ENCODE data around the gene NSRP1.
"Not testable (repeated sequence)": the region's sequence is repeated elsewhere in the genome, so short reads cannot be mapped to it uniquely, and the experiment has no call there.

The NSRP1 gene, protein sequence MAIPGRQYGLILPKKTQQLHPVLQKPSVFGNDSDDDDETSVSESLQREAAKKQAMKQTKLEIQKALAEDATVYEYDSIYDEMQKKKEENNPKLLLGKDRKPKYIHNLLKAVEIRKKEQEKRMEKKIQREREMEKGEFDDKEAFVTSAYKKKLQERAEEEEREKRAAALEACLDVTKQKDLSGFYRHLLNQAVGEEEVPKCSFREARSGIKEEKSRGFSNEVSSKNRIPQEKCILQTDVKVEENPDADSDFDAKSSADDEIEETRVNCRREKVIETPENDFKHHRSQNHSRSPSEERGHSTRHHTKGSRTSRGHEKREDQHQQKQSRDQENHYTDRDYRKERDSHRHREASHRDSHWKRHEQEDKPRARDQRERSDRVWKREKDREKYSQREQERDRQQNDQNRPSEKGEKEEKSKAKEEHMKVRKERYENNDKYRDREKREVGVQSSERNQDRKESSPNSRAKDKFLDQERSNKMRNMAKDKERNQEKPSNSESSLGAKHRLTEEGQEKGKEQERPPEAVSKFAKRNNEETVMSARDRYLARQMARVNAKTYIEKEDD

DNA sequence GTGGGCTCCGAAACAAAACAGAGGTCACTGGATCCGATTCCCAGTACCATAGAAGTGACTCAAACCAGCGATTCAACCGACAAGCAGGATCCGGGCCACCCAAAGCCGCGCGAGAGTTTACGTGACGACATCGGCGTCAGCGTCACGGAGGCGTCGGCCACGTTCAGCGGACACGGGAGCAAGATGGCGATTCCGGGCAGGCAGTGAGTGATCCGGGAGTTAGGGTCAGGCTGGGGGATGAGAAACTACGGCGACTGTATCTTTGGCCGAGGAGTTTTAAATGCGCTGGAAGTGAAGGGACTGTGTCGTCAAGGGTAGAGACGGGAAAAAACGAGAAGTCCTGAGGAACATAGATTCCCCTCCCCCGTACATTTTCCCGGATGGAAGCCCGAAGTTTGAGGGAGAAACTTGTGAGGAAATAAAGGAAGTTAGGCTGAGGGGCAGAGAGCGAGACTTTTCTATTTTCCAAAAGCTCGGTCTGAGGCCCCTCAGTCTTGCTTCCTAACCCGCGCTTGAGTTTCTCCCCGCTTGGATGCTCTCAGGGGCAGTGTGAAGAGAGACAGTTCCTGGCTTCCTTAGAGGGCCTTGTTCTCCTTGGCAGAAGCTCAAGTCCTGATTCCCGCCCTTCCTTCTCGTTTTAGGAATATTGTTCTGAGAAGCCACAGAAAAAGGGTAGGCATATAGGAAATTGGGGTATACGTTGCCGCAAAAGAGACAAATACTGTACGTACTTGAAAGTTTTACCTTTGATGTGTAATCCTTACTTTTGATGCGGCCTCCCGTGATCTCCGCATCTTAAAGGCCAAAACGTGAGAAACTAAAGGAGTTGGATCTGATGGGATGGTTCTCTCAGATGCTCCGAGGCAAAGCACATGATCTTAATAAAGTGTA is at the start of gene NSRP1:
NSRP1 (plus strand) TSS at position 156 of the 891 bp plus-strand sequence; CDS start at position 184, 28 bp downstream.
- DNase-seq, result peak; percentile 95

DNA sequence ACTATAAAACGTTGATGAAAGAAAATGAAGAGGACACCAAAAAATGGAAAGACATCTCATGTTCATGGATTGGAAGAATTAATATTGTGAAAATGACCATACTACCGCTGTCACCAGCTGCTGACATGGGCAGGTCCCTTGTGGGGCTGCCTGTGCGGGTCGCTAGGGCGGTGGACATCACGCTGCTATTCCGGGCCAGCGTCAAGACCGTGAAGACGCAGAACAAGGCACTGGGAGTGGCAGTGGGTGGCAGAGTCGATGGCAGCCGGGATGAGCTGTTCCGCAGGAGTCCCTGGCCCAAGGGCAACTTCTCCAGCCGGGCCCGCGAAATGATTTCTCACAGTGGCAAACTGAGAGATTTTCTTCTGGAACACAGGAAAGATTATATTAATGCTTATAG is 48.2 kb upstream of the NSRP1 start:
- no peak for DNase-seq

DNA sequence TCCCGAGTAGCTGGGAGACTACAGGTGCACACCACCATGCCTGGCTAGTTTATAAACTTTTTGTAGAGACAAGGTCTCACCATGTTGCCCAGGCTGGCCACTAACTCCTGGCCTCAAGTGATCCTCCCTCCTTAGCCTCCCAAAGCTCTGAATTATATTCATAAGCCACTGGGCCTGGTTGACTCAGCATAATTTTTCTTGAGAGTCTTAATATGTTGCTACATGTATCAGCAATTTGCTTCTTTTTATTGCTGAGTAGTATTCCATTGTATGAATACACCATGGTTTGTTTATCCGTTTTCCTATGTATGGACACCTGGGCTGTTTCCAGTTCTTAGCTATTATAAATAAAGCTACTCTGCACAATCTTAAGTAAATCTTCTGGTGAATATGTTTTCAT is 42.4 kb upstream of the NSRP1 start:
- no peak for DNase-seq

DNA sequence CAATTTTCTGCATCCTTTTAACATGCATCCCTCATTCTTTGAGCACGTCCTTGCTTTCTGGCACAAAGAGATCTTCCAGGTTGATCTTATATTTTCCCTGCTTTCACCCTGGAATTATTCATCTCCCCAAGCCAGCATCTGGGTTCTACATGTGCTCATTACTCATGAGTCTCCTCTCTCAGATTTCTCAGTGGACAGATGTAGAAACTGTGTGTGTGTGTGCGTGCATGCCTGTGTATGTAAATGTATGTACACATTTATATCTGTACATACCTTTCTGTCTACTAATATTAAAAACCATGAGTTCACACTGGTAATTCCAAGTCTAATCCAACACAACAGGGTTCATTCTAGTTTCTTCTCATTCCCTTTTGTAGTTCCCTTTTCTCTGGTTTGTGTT is 41.9 kb upstream of the NSRP1 start:
- no peak for DNase-seq

DNA sequence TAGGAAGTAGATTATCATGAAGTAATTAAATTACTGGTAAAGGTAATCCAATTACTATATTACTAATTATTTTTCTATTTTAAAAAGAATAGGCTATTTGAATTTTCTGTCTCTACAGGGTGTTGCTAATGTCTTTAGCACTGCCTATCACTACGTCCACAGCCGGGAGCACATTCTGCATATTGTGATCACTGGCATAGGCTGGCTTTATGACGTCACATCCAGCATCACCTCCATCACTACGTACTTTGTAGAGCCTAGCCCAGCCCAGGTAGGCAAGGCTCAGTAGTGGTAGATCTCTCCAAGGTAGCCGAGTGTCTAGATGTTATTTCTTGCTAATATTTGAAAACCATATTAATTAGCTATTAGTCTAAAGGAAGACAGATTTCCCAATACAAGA is 33.8 kb upstream of the NSRP1 start:
- DNase-seq, result no peak

DNA sequence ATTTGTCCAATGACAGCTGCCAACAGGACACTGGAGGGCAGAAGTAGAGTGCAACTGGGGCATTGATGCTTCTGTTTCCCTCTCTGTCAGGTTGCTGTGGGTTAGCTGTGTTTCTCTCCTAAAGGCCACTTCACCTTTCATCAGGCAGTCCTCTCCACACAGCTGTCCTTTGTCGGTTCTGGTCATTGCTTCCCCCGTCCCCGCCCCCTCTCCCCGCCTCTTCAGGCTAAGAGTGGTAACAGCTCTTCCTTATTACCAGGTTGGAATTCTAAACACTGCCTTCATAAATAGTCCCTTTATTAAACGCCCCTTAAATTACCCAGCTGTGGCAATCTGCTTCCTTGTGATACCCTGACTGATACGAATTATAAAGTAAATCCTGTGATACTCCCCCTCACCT is 31.8 kb upstream of the NSRP1 start:
- no peak for DNase-seq

DNA sequence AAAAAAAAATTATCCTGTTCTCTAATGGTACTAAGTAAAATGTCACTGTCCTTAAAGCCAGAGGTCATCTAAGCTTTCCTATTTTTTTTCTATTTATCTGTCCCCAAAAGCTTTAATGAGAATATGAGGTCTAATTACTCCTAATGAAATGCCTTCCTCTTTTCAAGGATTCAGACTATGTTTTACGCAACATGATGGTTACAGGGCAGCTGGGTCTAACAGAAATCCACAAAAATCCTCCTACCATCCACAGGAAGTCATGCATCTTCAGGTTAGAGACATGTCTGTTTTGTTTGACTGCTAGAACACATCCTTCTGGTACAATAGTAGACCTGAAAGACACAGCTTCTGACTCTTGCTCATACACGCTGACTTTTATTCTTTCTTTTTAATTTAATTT is 29.7 kb upstream of the NSRP1 start:
- no peak for DNase-seq

DNA sequence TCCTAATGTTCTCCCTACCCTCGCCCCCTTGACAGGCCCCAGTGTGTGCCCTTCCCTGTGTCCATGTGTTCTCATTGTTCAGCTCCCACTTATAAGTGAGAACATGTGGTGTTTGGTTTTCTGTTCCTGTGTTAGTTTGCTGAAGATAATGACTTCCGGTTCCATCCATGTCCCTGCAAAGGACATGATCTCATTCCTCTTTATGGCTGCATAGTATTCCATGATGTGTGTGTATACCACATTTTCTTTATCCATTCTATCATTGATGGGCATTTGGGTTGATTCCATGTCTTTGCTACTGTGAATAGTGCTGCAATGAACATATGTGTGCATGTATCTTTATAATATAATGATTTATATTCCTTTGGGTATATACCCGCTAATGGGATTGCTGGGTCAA is 29.2 kb upstream of the NSRP1 start:
- DNase-seq, result not testable (repeated sequence)

DNA sequence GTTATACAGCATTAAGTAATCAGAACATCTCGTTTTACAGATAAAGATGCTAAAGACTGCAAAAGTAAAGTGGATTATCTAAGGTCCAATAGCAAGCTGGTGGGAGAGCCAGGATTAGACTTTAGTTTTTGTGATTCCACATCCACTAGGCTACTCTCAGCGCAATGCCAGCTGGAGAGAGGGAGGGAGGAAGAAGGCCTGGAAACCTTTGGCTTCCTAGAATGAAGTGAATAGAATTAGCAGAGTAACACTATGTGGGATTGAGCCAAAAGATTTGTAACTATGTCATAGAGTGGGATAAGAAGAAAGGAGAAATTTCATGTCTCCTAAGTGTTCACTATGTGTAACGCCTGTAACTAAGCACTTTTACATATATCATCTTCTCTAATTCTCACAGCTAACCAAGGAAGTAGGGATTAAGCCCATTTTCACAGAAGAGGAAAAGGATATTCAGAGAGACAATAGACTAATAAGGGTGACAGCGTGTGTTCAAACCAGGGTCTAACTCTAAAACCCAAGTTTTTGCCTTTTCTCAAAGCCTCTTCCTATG is 25.4 kb upstream of the NSRP1 start:
- DNase-seq, result no peak

DNA sequence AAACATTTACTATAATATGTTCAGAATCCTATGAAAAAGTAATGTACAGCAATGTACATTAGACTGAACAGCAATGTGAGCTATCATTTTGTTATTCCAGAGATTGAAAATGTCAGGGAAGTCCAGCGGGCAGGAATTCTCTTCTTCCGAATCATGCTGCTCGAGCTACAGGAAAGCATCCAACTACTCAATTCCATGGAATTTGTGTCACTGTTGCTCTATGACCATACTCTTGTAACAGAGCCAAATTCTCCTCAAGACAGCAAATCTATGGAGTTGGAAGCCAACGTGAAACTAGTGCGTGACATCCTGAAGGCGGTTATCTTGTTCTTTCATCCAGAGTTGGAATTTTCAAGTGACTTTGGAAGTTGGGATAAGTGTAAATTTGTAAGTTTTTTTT is 24.8 kb upstream of the NSRP1 start:
- no peak for DNase-seq

DNA sequence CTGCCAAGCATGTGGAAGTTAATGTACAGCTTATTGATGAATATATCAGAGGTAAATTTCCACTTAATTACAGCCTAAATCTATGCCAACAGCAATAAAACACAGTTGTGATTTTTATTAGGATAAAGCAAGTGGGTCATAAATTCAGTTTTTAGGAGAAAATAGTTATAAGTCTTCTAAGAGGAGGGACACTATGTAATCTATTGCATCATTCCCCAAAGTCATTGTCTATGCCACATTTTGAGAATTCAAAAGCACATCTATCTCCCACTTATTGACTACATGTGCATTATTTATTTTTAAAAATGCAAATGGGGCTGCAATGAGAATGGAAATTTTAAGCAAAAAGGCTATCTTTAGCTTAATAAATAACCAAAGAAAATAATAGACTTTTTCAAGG is 23.7 kb upstream of the NSRP1 start:
- DNase-seq, result no peak

DNA sequence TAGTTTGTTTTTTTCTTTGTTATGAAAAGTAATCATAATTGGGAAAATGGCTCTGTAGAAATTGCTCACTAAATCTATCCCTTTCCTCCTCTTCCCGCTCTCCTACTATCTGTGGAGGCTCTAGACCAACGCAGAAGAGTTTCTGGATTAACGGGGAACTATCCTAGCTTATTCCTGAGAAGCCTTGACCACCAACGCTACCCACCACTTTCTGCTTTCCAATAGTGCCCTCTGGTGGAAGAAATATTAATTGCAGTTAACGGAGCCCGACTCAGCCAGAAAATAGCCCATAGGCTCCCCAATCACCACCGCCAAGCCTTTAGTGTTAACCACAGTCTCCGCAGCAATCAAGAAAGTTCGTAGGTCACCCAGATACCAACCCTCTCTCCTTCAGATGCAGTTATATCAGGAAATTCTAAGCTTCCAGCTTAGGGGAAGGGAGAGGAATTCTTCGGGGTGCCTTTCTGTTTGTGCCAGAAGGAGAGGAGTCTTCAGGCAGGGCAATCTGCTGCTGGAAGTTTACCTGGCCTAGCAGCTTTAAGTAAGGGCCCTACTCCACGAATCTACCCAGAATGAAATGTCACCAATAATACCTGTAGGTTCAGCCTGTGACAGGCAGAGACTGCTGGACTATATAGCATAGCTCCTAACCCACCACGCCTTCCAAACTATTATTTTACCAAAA is 23.0 kb upstream of the NSRP1 start:
- peak; percentile 68 for DNase-seq

DNA sequence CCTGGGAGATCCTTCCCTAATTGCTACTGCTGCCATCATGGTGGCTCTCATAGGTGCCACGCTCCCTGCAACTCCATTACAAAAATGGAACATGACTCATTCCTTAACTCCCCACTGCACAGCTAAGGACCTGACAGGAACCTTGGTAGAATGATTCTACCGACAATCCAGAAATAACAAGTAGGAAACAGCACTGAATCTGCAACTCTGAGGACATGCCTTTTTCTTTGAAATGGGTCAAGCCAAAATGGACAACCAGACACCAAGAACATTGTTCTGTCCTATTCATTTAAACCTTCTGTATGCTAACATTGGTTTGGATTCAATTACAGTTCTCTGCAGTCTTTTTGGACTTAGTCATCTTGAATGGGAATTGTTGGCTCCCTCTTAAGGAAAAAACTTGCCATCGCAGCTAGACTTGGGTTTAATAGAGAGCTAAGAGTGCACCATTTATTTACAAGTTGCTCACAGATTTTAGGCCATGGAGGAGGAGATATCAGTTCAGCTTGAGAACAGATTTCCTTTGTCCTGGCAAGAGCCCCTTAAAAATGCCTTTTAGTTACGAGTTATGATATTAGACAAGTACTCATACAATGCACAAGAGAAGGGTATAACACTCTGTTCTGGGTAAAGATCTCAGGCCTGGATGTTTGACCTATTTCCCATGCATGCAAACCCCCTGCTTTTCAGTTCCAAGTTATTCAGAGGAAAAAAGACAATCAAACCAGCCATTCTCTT is 20.9 kb upstream of the NSRP1 start:
- no peak for DNase-seq

DNA sequence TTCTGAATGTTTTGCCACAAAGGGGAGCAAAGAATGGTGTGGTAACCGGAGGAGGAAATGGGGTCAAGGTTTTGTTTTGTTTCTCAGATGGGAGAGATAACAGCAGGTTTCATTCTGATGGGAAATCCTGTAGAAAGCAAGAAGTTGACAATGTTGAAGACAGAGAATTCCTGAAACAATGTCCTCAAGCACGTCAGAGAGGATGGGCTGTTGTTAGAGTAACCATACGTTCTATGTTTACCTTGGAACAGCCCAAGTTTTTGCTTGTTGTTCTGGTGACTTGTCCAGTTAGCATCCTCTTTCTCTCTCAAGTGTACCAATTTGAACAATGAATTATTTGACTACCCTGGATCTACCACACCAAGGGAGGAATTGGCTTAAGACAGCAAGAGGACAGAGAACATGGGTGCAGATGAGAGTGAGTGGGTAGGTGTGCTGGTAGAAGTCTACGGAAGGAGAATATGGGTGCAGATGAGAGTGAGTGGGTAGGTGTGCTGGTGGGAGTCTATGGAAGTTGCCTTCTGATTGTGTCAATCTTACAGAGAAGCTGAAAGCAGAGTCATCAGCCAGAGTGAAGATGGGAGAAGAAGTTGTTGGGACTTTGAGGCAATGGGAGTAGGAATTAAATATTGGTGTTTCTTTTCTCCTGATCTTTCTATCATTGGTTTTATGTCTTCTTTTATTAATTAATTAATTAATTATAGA is 14.8 kb upstream of the NSRP1 start:
- no peak for DNase-seq

DNA sequence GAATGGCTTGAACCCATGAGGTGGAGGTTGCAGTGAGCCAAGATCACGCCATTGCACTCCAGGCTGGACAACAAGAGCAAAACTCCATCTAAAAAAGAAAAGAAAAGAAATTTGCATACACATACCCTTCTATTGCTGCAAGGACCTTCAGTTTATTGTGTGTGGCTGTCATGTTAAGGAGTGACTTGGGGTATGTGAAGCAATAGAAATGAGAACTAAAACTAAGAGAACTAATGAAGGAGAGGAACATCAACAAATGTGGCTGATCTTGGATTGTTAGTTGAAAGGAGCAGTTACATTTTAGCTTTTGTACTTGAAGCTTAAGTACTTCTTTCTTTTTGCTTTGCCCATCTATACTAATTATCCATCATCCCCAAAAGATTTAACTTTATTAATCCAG is 12.7 kb upstream of the NSRP1 start:
- no peak for DNase-seq

DNA sequence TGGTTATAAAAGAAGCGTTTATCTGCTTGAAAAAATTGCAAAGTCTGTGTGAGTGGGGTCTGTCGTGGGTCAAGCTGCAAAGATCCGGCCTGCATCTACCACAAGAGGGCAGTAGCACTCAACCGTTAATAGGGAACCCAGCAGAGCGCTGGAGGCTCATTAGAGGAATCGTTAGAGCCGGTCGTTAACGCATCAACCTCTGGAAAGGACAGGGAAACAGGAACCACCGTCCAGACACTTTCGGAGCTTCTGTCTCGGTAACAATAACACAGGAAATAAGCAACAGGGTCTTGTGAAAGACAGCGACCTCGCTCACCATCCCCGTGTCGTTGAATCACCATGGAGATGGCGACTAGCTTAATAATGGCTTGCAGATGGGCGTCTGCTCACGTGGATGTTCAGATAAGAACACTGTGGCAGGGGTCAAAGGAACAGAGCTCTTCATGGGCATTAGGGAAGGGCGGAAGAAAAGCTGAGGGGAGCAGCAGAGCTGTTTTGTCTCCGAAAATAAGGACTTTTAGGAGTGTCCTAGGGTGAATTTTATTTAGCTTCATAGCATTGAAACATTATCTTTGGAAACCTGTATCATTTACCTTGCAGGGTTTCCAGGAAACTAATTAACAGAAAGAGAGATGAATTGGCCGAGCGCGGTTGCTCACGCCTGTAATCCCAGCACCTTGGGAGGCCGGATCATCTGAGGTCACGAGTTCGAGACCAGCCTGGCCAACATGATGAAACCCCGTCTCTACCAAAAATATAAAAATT is 11.9 kb upstream of the NSRP1 start:
- DNase-seq, result peak; percentile 79

DNA sequence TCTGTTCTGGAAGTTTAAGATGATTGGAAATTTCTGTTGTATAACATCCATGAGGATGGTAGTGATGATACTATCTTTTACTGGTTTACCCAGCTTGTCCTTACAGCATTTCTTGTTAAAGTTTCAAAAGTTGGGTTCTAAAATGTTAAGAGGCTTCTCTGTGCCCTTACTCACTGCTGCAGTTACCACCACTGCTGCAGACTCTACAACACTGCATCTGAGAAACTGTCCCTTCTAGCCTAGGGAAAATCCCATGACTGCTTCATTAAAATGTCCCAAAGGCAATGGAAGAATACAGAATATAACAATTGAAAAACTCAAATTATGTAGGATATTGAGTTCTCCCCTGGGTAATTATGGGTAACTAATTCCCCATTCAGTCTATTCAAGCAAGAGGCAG is 3.8 kb upstream of the NSRP1 start:
- DNase-seq, result no peak

DNA sequence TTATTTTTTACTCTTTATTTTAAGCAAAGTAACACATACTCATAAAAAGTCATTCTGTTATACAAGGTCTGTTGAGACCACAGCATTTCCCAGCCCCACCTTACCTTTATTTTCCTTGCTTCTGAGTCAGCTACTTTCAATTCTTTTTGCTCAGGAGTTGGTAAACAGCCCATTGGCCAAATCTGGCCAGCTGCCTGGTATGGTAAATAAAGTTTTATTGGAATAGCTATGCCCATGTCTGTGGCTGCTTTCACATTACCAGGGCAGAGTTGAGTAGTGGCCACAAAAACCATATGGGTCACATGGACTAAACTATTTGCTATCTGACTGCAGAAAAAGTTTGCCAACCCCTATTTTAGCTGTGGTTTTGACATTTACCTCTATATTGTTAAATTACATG is 3.4 kb upstream of the NSRP1 start:
- no peak for DNase-seq

DNA sequence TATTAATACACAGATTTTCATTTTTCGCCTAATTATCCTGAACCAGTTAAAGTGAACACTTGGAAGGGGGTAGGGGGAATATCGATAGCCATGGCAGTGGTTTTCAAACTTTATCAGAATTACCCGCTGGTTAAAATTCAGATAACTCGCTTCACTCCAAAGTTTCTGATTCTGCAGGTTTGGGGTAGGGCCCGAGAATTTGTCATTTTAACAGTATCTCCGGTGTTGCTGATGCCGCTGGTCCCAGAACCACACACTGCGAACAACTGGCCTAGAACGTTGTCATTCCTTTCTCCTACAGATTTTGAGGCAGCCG is 313 bp upstream of the NSRP1 start:
- DNase-seq, result no peak

DNA sequence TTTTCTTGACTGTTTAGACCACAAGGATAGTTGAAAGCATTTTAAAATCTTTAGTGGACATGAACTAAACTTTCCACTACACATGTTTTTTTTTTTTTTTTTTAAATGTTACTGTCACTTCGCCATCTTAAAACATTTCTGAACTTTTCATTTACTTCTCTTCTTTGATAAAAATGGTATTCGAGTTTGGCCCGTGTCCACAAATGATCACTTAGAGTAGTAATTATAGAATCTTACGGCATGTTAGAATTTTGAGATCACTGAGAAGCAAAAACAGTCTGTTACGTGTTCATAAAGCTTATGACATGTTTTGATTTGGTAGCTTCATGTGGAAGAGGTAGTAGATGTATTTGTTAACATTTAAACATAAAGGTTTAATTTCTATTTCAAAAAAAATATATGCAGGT is 1.1 kb downstream of the NSRP1 start:
- DNase-seq, result no peak

DNA sequence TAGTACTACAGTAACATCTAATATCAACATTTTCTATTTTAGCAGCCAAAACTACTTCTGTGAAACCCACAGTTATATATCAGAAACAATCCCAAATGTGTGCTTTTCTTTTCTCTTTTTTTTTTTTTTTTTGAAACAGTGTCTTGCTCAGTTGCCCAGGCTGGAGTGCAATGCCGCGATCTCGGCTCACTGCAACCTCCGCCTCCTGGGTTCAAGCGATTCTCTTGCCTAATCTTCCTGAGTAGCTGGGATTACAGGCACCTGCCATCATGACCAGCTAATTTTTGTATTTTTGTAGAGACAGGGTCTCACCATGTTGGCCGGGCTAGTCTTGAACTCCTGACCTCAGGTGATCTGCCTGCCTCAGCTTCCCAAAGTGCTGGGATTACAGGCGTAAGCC is 2.0 kb downstream of the NSRP1 start:
- DNase-seq, result not testable (repeated sequence)
